HFFc6 (cell line): ENCODE results near the gene SCAMP2. TPM values are rescaled to one million over a fixed set of nuclear protein-coding genes. Genes with fewer than 3 reads are reported as not detected.

Experiments
- DNase-seq: peaks from one replicate; pipeline ENCODE4 v3.0.0-alpha.2; 2018
- H3K27ac Mint-ChIP-seq: 2 replicates; pipeline ENCODE4 v1.8.0; 2020; ENCODE audit warnings: mild to moderate bottlenecking, mixed read lengths
- H3K27me3 Mint-ChIP-seq: 2 replicates; pipeline ENCODE4 v1.8.0; 2021; ENCODE audit warnings: mild to moderate bottlenecking, moderate library complexity, mixed read lengths; ENCODE audit not compliant: insufficient read depth
- H3K36me3 Mint-ChIP-seq: 2 replicates; pipeline ENCODE4 v1.8.0; 2021; ENCODE audit warnings: low read depth, mixed read lengths
- H3K4me1 Mint-ChIP-seq: 2 replicates; pipeline ENCODE4 v1.8.0; 2020; ENCODE audit warnings: low read depth, mixed read lengths
- H3K4me3 Mint-ChIP-seq: 2 replicates; pipeline ENCODE4 v1.8.0; 2020; ENCODE audit warnings: mild to moderate bottlenecking, moderate library complexity, mixed read lengths
- H3K9me3 Mint-ChIP-seq: 2 replicates; pipeline ENCODE4 v1.8.0; 2020; ENCODE audit warnings: mild to moderate bottlenecking, mixed read lengths
- CTCF ChIP-seq: fragments of 200-600 bp; sonication (generic); IDR thresholded peaks from 2 replicates; pipeline ENCODE4 v1.5.0; 2021; ENCODE audit warnings: antibody characterized with exemption, mild to moderate bottlenecking
- total RNA-seq, 6 experiments: library from RNA; stranded (reverse); fragmentation: NEBNext Ultra II Directional; extraction: Animal tissue kit (Norgen Biotek cat#: 25700); gene quantifications; 2 replicates in 1 of 6; 3 replicates in 5 of 6; pipeline ENCODE4 v1.2.3, GENCODE V29; 2021

The SCAMP2 gene
- total RNA-seq, 6 experiments from 2014 or later: 70.1 to 86.1 (median 75.9) TPM

- Mint-ChIP-seq H3K36me3 (peaks cover 7% of the 10 kb centered on the region), H3K27me3 (peaks cover 2% of the 10 kb centered on the region; the same call in 1 of the 2 replicates), H3K4me1 (no peaks in the 10 kb centered on the region), H3K4me3 (no peak overlapping the region), H3K9me3 (no peaks in the 10 kb centered on the region), H3K27ac (no peak overlapping the region)
- no peak for TF ChIP-seq CTCF
- no peak for DNase-seq
Observed at GRCh38 chr15:74802862-74803447, 70.2 kb downstream of the SCAMP2 start.

DNA sequence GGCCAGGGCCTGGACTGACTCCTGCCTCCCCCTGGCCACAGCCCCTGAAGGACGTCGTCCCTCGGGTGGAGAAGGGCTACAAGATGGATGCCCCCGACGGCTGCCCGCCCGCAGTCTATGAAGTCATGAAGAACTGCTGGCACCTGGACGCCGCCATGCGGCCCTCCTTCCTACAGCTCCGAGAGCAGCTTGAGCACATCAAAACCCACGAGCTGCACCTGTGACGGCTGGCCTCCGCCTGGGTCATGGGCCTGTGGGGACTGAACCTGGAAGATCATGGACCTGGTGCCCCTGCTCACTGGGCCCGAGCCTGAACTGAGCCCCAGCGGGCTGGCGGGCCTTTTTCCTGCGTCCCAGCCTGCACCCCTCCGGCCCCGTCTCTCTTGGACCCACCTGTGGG lies 70.9 kb downstream of the SCAMP2 start:
- H3K9me3 Mint-ChIP-seq: no peaks in the 10 kb centered on the region

DNA sequence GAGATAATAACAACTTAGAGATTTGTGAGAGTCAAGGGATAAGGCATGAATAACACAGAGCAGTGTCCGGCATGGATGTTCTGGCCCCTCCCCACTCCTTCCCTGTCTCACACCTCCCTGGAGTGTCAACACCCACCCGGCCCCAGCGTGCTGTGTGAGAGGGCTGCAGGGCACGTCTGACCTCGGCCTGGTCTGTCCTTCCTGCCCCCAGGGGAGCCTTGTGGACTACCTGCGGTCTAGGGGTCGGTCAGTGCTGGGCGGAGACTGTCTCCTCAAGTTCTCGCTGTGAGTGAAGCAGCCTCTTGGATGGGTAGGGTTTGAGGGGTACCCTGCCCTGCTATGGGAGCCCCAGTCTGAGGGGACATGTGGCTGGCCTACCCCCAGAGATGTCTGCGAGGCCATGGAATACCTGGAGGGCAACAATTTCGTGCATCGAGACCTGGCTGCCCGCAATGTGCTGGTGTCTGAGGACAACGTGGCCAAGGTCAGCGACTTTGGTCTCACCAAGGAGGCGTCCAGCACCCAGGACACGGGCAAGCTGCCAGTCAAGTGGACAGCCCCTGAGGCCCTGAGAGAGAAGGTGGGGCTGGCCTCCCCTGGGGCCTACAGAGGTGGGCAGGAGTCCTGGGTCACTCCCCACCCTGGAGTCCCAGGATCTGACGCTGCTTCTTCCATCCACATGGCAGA lies 71.7 kb downstream of the SCAMP2 start:
- Mint-ChIP-seq H3K9me3 (no peaks in the 10 kb centered on the region), H3K4me1 (no peaks in the 10 kb centered on the region), H3K27me3 (peaks cover 2% of the 10 kb centered on the region), H3K4me3 (no peak overlapping the region), H3K27ac (peak overlapping the region; percentile 36; the same call in 1 of the 2 replicates), H3K36me3 (peaks cover 7% of the 10 kb centered on the region)
- no peak for DNase-seq
- no peak for TF ChIP-seq CTCF

More for the DNA sequence above, 70.9 kb downstream of the SCAMP2 start:
- H3K4me3 Mint-ChIP-seq: no peak overlapping the region
- H3K27me3 Mint-ChIP-seq: peaks cover 2% of the 10 kb centered on the region
- TF ChIP-seq CTCF: no peak
- no peak for DNase-seq
- no peak overlapping the region for H3K27ac Mint-ChIP-seq
- H3K4me1 Mint-ChIP-seq: no peaks in the 10 kb centered on the region
- peaks cover 7% of the 10 kb centered on the region for H3K36me3 Mint-ChIP-seq

GRCh38 chr15:74800559-74801094 lies 72.5 kb downstream of the SCAMP2 start:
- no peak for TF ChIP-seq CTCF
- Mint-ChIP-seq H3K4me1 (no peaks in the 10 kb centered on the region; the same call in 1 of the 2 replicates), H3K27ac (no peak overlapping the region), H3K36me3 (peaks cover 7% of the 10 kb centered on the region), H3K4me3 (no peak overlapping the region), H3K27me3 (peaks cover 2% of the 10 kb centered on the region), H3K9me3 (no peaks in the 10 kb centered on the region)
- no peak for DNase-seq

DNA sequence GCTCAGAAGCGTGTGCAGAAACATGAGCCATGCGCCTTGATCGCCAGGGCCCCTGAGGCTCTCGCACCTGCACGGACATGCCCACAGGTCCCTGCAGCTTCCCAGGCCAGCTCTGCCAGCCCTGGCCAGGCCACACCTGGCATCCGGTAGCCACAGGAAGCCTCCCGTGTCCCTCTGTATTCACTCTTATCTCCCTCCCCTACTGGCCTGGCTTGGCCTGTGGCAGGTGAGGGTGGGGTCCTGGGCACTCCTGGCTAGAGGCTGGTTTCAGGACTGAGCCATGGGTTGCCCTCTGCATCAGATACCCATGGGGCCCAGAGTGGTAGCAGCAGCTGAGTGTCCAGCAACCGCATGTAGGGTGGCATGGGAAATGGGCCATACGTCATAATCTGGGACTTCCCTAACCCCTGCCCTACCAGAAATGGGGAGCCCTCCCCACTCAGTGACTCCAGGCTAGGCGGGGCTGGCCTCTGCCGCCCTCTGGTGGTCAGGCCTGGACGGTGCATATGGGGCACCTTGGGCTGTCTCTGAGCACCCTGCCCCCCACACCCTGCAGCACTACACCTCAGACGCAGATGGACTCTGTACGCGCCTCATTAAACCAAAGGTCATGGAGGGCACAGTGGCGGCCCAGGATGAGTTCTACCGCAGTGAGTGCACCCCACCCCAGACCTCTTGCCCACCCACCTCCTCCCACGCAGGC lies 73.2 kb downstream of the SCAMP2 start:
- peaks cover 7% of the 10 kb centered on the region for H3K36me3 Mint-ChIP-seq
- H3K4me3 Mint-ChIP-seq: no peak overlapping the region
- DNase-seq: peak; percentile 53
- no peaks in the 10 kb centered on the region; the same call in 1 of the 2 replicates for H3K4me1 Mint-ChIP-seq
- H3K9me3 Mint-ChIP-seq: no peaks in the 10 kb centered on the region
- peak; percentile 98 for TF ChIP-seq CTCF
- H3K27me3 Mint-ChIP-seq: no peaks in the 10 kb centered on the region; the same call in 1 of the 2 replicates
- no peak overlapping the region; the same call in 1 of the 2 replicates for H3K27ac Mint-ChIP-seq
